Neural cell (in vitro differentiated cells): ENCODE measurements around the gene MAD1L1. TPM values are rescaled to one million over a fixed set of nuclear protein-coding genes. Genes with fewer than 3 reads are reported as not detected.

Source experiments
- H2AFZ ChIP-seq: fragments of 200-600, 300-800 bp; sonication (generic), shearing (Covaris generic); 2 replicates; pipeline ENCODE4 v1.6.0; 2014; ENCODE audit warnings: low read depth, mild to moderate bottlenecking, antibody characterized with exemption, low read length, moderate library complexity
- H3F3A ChIP-seq: fragments of 200-600 bp; shearing (Covaris generic); 2 replicates; pipeline ENCODE4 v1.6.1; 2016; ENCODE audit warnings: mild to moderate bottlenecking, moderate library complexity, mixed read lengths, antibody characterized with exemption, low read length; ENCODE audit not compliant: insufficient read depth, poor library complexity, severe bottlenecking
- H3K27ac ChIP-seq: fragments of 200-600, 300-800 bp; sonication (generic), shearing (Covaris generic); 2 replicates; pipeline ENCODE4 v1.5.1; 2014; ENCODE audit warnings: mild to moderate bottlenecking, low read length, moderate library complexity
- H3K27me3 ChIP-seq: fragments of 300-800, 200-600 bp; sonication (generic), shearing (Covaris generic); 2 replicates; pipeline ENCODE4 v1.6.0; 2014; ENCODE audit warnings: mild to moderate bottlenecking, low read depth, low read length, moderate library complexity; ENCODE audit not compliant: insufficient read depth
- H3K36me3 ChIP-seq: fragments of 300-800, 200-600 bp; sonication (generic), shearing (Covaris generic); 2 replicates; pipeline ENCODE4 v1.5.1; 2014; ENCODE audit warnings: mild to moderate bottlenecking, antibody characterized with exemption, low read length, moderate library complexity; ENCODE audit not compliant: insufficient read depth
- H3K4me2 ChIP-seq: fragments of 300-800, 200-600 bp; sonication (generic), shearing (Covaris generic); 2 replicates; pipeline ENCODE4 v1.6.0; 2014; ENCODE audit warnings: mild to moderate bottlenecking, low read length
- H3K4me3 ChIP-seq: fragments of 300-800, 200-600 bp; sonication (generic), shearing (Covaris generic); 2 replicates; pipeline ENCODE4 v1.5.1; 2014; ENCODE audit warnings: mild to moderate bottlenecking, low read length, moderate library complexity
- H3K79me2 ChIP-seq: fragments of 200-600 bp; shearing (Covaris generic); replicated peaks from 2 replicates; pipeline ENCODE4 v1.6.0; 2014; ENCODE audit warnings: mild to moderate bottlenecking, low read length, moderate library complexity; ENCODE audit not compliant: insufficient read depth
- H3K9ac ChIP-seq: fragments of 300-800, 200-600 bp; sonication (generic), shearing (Covaris generic); 2 replicates; pipeline ENCODE4 v1.6.1; 2016; ENCODE audit warnings: mild to moderate bottlenecking, low read length, mixed read lengths
- H3K9me2 ChIP-seq: fragments of 200-600 bp; shearing (Covaris generic); 2 replicates; pipeline ENCODE4 v1.6.1; 2016; ENCODE audit warnings: mild to moderate bottlenecking, low read length, mixed read lengths; ENCODE audit not compliant: insufficient read depth
- H3K9me3 ChIP-seq: fragments of 200-600, 300-800 bp; sonication (generic), shearing (Covaris generic); 2 replicates; pipeline ENCODE4 v1.6.1; 2016; ENCODE audit warnings: mild to moderate bottlenecking, mixed run types, low read length, moderate library complexity, mixed read lengths
- H4K20me1 ChIP-seq: fragments of 200-600 bp; shearing (Covaris generic); 2 replicates; pipeline ENCODE4 v1.6.1; 2016; ENCODE audit warnings: mild to moderate bottlenecking, mixed run types; ENCODE audit not compliant: insufficient read depth
- EP300 ChIP-seq: fragments of 450-650 bp; conservative IDR thresholded peaks from 2 replicates; pipeline ENCODE4 v1.6.1; 2014; ENCODE audit warnings: antibody characterized with exemption, mild to moderate bottlenecking, moderate library complexity; ENCODE audit not compliant: poor library complexity, severe bottlenecking
- EZH2 ChIP-seq: fragments of 200-600, 300-800 bp; shearing (Covaris generic), sonication (generic); IDR thresholded peaks from 2 replicates; pipeline ENCODE4 v1.6.1; 2014; ENCODE audit warnings: antibody characterized with exemption, low read length, borderline replicate concordance, mild to moderate bottlenecking; ENCODE audit not compliant: insufficient read depth, poor library complexity, severe bottlenecking
- MXI1 ChIP-seq: fragments of 450-650 bp; conservative IDR thresholded peaks from 2 replicates; pipeline ENCODE4 v1.6.1; 2014; ENCODE audit warnings: antibody characterized with exemption, mild to moderate bottlenecking; ENCODE audit not compliant: poor library complexity, severe bottlenecking
- POLR2AphosphoS5 ChIP-seq: IDR thresholded peaks from 2 replicates; pipeline ENCODE4 v1.6.1; 2012
- RAD21 ChIP-seq: fragments of 450-650 bp; conservative IDR thresholded peaks from 2 replicates; pipeline ENCODE4 v1.6.1; 2014; ENCODE audit warnings: antibody characterized with exemption, mild to moderate bottlenecking, moderate library complexity
- REST ChIP-seq: IDR thresholded peaks from 2 replicates; pipeline ENCODE4 v1.6.1; 2012; ENCODE audit warnings: borderline replicate concordance
- SMC3 ChIP-seq: fragments of 450-650 bp; conservative IDR thresholded peaks from 2 replicates; pipeline ENCODE4 v1.6.1; 2014; ENCODE audit warnings: antibody characterized with exemption, mild to moderate bottlenecking, moderate library complexity; ENCODE audit not compliant: poor library complexity
- TAF1 ChIP-seq: IDR thresholded peaks from 2 replicates; pipeline ENCODE4 v1.6.1; 2012; ENCODE audit warnings: low read depth
- polyA plus RNA-seq: library from polyadenylated mRNA; depleted of rRNA; stranded (reverse); fragments of >200 nt; gene quantifications from 2 replicates; pipeline ENCODE4 v1.2.3, GENCODE V29; 2014
- TF ChIP-seq, protein P1 (sequence below): fragments of 450-650 bp; IDR thresholded peaks from 2 replicates; pipeline ENCODE4 v1.5.1; 2014; ENCODE audit warnings: antibody characterized with exemption, mild to moderate bottlenecking, moderate library complexity; ENCODE audit not compliant: poor library complexity, severe bottlenecking

MAD1L1 gene
- polyA plus RNA-seq, 1 donor from 2014 or later = 31.4 TPM

- Histone ChIP-seq H2AFZ (no peak overlapping the region), H3K27ac (no peak overlapping the region), H3K4me2 (no peak overlapping the region), H3K27me3 (no peaks in the 10 kb centered on the region), H3K36me3 (no peaks in the 10 kb centered on the region), H3K9ac (no peak overlapping the region), H3F3A (no peaks in the 10 kb centered on the region), H3K79me2 (no peaks in the 10 kb centered on the region), H3K9me2 (no peaks in the 10 kb centered on the region), H3K4me3 (no peak overlapping the region), H3K9me3 (no peaks in the 10 kb centered on the region), H4K20me1 (no peaks in the 10 kb centered on the region)
- TF ChIP-seq RAD21 (no peak), SMC3 (no peak), MXI1 (no peak), POLR2AphosphoS5 (no peak), REST (no peak), TAF1 (no peak), EP300 (no peak), EZH2 (no peak)
- TF ChIP-seq, protein P1, sequence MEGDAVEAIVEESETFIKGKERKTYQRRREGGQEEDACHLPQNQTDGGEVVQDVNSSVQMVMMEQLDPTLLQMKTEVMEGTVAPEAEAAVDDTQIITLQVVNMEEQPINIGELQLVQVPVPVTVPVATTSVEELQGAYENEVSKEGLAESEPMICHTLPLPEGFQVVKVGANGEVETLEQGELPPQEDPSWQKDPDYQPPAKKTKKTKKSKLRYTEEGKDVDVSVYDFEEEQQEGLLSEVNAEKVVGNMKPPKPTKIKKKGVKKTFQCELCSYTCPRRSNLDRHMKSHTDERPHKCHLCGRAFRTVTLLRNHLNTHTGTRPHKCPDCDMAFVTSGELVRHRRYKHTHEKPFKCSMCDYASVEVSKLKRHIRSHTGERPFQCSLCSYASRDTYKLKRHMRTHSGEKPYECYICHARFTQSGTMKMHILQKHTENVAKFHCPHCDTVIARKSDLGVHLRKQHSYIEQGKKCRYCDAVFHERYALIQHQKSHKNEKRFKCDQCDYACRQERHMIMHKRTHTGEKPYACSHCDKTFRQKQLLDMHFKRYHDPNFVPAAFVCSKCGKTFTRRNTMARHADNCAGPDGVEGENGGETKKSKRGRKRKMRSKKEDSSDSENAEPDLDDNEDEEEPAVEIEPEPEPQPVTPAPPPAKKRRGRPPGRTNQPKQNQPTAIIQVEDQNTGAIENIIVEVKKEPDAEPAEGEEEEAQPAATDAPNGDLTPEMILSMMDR = no peak
Measured at GRCh38 chr7:1823376-1824150, 409.2 kb downstream of the MAD1L1 start.

DNA sequence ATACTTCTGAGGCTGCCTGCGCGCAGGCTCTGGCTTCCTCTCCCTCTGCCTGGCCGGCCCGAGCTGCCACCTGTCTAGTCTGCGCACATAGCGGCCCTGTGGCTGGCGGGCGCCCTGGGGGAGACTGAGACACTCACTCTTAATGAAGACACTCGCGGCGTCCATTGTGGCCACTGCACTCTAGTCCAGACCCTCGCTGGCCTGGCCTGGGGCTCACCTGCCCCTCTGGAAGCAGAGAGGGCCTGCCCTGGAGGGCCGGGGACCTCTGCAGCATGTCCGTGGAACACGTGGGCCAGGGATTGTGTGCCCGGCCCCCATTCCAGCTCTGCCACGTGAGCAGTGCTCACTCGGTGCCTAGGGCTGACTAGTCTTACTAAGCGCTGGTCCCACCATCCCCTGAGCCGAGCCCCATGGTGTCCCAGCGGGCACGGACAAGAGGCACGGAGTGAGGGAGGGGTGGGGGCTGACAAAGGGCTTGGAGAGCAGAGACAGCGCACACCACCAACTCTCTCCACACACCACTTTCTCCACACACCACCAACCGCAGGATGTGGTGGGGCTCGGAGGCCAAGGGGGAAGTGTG, 413.4 kb downstream of the MAD1L1 start:
- H2AFZ ChIP-seq = no peak overlapping the region
- H3K9ac ChIP-seq = no peak overlapping the region
- no peak for TF ChIP-seq MXI1
- TF ChIP-seq, protein P1 = no peak
- TF ChIP-seq TAF1 = no peak
- no peak for TF ChIP-seq EZH2
- no peak for TF ChIP-seq SMC3
- TF ChIP-seq EP300 = no peak
- no peak for TF ChIP-seq RAD21
- no peak for TF ChIP-seq REST
- no peak for TF ChIP-seq POLR2AphosphoS5
- no peaks in the 10 kb centered on the region for H3K27me3 ChIP-seq
- H3K4me2 ChIP-seq = no peak overlapping the region
- no peaks in the 10 kb centered on the region for H3K9me3 ChIP-seq
- no peak overlapping the region for H3K27ac ChIP-seq
- no peaks in the 10 kb centered on the region for H4K20me1 ChIP-seq
- no peaks in the 10 kb centered on the region for H3F3A ChIP-seq
- H3K4me3 ChIP-seq = no peak overlapping the region
- H3K79me2 ChIP-seq = no peaks in the 10 kb centered on the region
- no peaks in the 10 kb centered on the region for H3K9me2 ChIP-seq
- no peaks in the 10 kb centered on the region for H3K36me3 ChIP-seq
